ENCODE measurements around the gene PDPN.

PDPN gene

DNA sequence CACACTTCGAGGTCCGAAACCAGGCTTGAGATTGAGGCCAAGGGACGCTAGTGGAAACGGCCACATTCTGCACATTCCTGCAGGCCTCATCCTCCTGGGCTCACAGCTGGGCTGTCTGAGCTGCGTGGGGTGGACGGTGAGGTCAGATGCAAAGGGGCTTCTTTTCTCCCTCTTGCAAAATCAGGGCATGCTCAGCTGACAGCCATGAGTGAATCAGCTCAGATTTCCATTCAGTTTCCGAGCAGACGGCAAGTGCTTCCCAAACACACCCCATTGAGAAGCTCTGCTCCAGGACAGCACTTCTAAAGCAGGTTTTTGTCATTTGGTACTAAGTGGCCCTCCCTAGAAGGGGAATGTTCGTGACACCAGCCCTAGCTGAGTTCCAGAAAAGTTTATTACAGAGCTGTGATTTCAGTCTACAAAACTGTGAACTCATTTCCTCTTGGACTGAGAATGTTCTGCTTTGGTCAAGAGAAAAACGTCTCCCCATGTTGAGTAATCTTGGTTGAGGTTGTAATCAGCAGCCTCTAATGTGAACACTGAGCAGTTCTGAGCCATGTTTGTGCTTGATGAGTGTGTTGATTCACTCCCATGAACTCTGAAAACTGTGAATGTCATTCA is 10.0 kb downstream of the PDPN start:
- Histone ChIP-seq H3K36me3 (no peaks in the 10 kb centered on the region), H3K4me3 (no peak overlapping the region), H3K27ac (peak overlapping the region in 1 of 2 donors; percentile 40), H3K4me1 (no peaks in the 10 kb centered on the region), H3K9me3 (no peaks in the 10 kb centered on the region), H3K27me3 (peaks cover 0 to 11% of the 10 kb centered on the region in 2 donors)
- peak; percentile 78 to 85 for DNase-seq
- TF ChIP-seq, protein P1, sequence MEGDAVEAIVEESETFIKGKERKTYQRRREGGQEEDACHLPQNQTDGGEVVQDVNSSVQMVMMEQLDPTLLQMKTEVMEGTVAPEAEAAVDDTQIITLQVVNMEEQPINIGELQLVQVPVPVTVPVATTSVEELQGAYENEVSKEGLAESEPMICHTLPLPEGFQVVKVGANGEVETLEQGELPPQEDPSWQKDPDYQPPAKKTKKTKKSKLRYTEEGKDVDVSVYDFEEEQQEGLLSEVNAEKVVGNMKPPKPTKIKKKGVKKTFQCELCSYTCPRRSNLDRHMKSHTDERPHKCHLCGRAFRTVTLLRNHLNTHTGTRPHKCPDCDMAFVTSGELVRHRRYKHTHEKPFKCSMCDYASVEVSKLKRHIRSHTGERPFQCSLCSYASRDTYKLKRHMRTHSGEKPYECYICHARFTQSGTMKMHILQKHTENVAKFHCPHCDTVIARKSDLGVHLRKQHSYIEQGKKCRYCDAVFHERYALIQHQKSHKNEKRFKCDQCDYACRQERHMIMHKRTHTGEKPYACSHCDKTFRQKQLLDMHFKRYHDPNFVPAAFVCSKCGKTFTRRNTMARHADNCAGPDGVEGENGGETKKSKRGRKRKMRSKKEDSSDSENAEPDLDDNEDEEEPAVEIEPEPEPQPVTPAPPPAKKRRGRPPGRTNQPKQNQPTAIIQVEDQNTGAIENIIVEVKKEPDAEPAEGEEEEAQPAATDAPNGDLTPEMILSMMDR (IDR thresholded peaks at IDR 0.05) = no peak
- intact Hi-C loops (cut with DNase I; ENCODE audit: low total_unique reads) = no loop called here

- H3K27ac ChIP-seq = no peak overlapping the region
- TF ChIP-seq, protein P1 (IDR thresholded peaks at IDR 0.05) = no peak
- H3K9me3 ChIP-seq = no peaks in the 10 kb centered on the region
- peaks cover 0 to 7% of the 10 kb centered on the region in 2 donors for H3K27me3 ChIP-seq
- DNase-seq = peak in 1 of 2 donors; percentile 40
- no peak overlapping the region for H3K4me3 ChIP-seq
- H3K36me3 ChIP-seq = no peaks in the 10 kb centered on the region
- intact Hi-C loops (cut with DNase I; ENCODE audit: low total_unique reads) = no loop called here
- no peaks in the 10 kb centered on the region for H3K4me1 ChIP-seq
Measured at GRCh38 chr1:13595411-13595810, 11.8 kb downstream of the PDPN start.

- TF ChIP-seq, protein P1 (IDR thresholded peaks at IDR 0.05) = no peak
- Histone ChIP-seq H3K4me1 (no peaks in the 10 kb centered on the region), H3K4me3 (no peak overlapping the region), H3K27me3 (peaks cover 0 to 7% of the 10 kb centered on the region in 2 donors), H3K36me3 (no peaks in the 10 kb centered on the region), H3K27ac (no peak overlapping the region), H3K9me3 (no peaks in the 10 kb centered on the region)
- intact Hi-C loops (cut with DNase I; ENCODE audit: low total_unique reads) = no loop called here
- no peak for DNase-seq
Measured at GRCh38 chr1:13597166-13597565, 13.5 kb downstream of the PDPN start.

DNA sequence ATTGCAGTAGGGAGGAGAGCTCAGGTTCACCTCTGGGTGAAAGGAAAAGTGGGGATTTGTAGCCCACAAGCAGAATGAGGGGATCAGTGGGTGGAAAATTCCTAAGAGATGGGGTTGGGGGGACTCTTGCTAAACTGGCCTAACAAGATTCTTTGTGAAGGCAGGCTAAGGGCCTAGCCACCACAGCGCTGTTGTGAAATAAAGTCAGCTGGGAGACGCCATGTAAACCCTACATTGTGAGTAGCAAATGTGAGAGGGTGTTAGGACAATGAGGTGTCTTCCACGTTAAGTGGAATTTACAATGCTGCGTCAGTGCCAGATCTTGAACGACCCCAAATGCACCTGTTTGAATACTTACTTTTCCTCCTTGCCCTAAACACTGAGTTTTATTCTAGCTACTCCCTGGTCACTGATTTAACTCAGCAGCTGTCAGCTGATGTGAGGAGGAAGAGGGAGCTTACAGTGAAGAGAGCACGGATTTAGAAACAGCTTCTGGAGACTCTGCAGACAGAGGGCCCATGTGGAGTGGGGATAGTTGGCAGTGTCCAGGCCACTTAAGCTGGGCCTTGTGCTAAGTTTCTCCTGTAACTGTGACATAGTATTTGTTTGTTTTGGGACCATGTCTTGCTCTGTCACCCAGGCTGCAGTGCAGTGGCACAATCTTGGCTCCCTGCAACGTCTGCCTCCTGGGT is 17.3 kb downstream of the PDPN start:
- H3K27me3 ChIP-seq = peaks cover 0 to 3% of the 10 kb centered on the region in 2 donors
- TF ChIP-seq, protein P1 (IDR thresholded peaks at IDR 0.05) = no peak

DNA sequence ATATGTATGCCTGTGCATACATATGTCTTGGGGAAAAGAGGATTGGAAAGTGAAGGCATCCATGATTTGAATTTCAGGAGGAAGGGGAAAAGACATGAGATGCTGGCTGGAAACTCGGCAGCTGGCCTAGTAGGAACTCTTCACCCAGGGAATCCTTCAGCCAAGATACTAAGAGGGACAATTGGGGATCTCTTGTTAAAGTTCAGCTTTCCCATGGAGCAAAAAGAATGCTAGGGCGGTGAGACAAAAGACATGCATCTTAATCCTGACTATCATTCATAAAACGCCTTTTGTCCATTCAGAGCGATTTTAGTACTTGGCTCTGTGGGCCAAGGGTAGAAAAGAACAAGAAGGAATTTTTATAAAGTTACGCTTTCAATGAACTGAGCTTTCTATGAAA is 20.5 kb downstream of the PDPN start:
- Histone ChIP-seq H3K27me3 (peaks cover 0 to 6% of the 10 kb centered on the region in 2 donors), H3K27ac (no peak overlapping the region)

More for the DNA sequence above, 17.3 kb downstream of the PDPN start:
- Histone ChIP-seq H3K4me3 (no peak overlapping the region), H3K36me3 (no peaks in the 10 kb centered on the region), H3K9me3 (no peaks in the 10 kb centered on the region), H3K27ac (no peak overlapping the region), H3K4me1 (no peaks in the 10 kb centered on the region)
- DNase-seq = no peak
- intact Hi-C loops (cut with DNase I; ENCODE audit: low total_unique reads) = no loop called here

More for the DNA sequence above, 20.5 kb downstream of the PDPN start:
- Histone ChIP-seq H3K4me3 (no peak overlapping the region), H3K9me3 (no peaks in the 10 kb centered on the region), H3K4me1 (no peaks in the 10 kb centered on the region), H3K36me3 (no peaks in the 10 kb centered on the region)
- TF ChIP-seq, protein P1 (IDR thresholded peaks at IDR 0.05) = no peak
- no peak for DNase-seq
- intact Hi-C loops (cut with DNase I; ENCODE audit: low total_unique reads) = no loop called here

Measured in tibial artery (tissue), 4 donors.